H1 (cell line): Measurements from ENCODE around the gene CAMKMT. TPM values are rescaled to one million over a fixed set of nuclear protein-coding genes. Genes with fewer than 3 reads are reported as not detected.

Experiments
- HDAC6 ChIP-seq: IDR thresholded peaks from one replicate; pipeline ENCODE4 v1.7.1; 2012; ENCODE audit warnings: low read depth, mild to moderate bottlenecking, inconsistent platforms, low read length, moderate library complexity
- NANOG ChIP-seq: IDR thresholded peaks from 2 replicates; pipeline ENCODE4 v1.6.1; 2011; ENCODE audit warnings: low read length, low read depth, mild to moderate bottlenecking, inconsistent platforms; ENCODE audit not compliant: insufficient read depth, poor library complexity, severe bottlenecking
- RXRA ChIP-seq: IDR thresholded peaks from 2 replicates; pipeline ENCODE4 v1.6.1; 2011; ENCODE audit warnings: low read depth, mild to moderate bottlenecking, low read length, moderate library complexity; ENCODE audit not compliant: insufficient read depth
- TCF12 ChIP-seq: IDR thresholded peaks from 2 replicates; pipeline ENCODE4 v1.6.1; 2011; ENCODE audit warnings: low read depth, mild to moderate bottlenecking, low read length
- polyA plus RNA-seq, 7 experiments: library from polyadenylated mRNA; depleted of rRNA in 3 of 7; stranded (reverse) in 5 of 7; unstranded in 2 of 7; fragments of >200 nt in 5 of 7; fragments of 200-250 nt in 2 of 7; gene quantifications; 1 replicate in 5 of 7; 2 replicates in 1 of 7; 4 replicates in 1 of 7; pipeline versions ENCODE4 v1.2.1 to v1.2.3, GENCODE V29; 2011 to 2013; ENCODE audit warnings: missing spikeins in 2 of 7, mixed read lengths in 2 of 7
- total RNA-seq: library from RNA; stranded (reverse); fragmentation: NEBNext Ultra II Directional; extraction: Animal tissue kit (Norgen Biotek cat#: 25700); gene quantifications from 2 replicates; pipeline ENCODE4 v1.2.1, GENCODE V29; 2021
- TF ChIP-seq, protein P1 (sequence below): IDR thresholded peaks from 2 replicates; pipeline ENCODE4 v1.6.1; 2011; ENCODE audit warnings: low read length, improper control_type of control experiment

CAMKMT gene
- total and polyA plus RNA-seq, 2 of the 8 experiments (the other 6 are each of a cell fraction or from before 2014, with no cell fraction given), result 14.7 to 22.4 TPM

DNA sequence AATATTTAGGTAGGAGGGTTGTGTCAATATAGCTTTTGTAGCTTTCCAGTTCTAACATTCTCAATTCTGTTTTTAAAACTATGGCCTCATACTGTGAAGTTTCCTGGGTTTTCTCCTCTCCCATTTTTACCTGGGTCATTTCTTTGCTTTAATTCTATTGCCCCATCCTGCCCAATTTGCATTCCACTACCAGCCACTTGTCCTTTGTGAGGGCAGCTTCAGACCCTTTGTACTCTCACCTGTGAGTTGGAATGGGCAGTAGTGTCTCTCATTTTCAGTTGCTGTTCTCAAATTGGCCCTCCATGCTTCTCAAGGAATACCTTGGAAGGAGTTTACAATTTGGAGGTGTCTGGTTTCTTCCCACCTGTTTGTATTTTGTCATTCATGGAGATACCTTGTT, 108.4 kb downstream of the CAMKMT start (continued):
- TF ChIP-seq TCF12 (no peak), RXRA (no peak), HDAC6 (no peak), NANOG (peak; percentile 52)
- TF ChIP-seq, protein P1, sequence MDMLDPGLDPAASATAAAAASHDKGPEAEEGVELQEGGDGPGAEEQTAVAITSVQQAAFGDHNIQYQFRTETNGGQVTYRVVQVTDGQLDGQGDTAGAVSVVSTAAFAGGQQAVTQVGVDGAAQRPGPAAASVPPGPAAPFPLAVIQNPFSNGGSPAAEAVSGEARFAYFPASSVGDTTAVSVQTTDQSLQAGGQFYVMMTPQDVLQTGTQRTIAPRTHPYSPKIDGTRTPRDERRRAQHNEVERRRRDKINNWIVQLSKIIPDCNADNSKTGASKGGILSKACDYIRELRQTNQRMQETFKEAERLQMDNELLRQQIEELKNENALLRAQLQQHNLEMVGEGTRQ, result no peak
